GM12872 (cell line): ENCODE data around the gene CLC.

Experiments used
- TF ChIP-seq, protein P1 (sequence below): IDR thresholded peaks from 3 replicates; pipeline ENCODE4 v1.5.1; 2011; ENCODE audit warnings: low read depth, mild to moderate bottlenecking, low read length, moderate library complexity; ENCODE audit not compliant: insufficient read depth

CLC gene

DNA sequence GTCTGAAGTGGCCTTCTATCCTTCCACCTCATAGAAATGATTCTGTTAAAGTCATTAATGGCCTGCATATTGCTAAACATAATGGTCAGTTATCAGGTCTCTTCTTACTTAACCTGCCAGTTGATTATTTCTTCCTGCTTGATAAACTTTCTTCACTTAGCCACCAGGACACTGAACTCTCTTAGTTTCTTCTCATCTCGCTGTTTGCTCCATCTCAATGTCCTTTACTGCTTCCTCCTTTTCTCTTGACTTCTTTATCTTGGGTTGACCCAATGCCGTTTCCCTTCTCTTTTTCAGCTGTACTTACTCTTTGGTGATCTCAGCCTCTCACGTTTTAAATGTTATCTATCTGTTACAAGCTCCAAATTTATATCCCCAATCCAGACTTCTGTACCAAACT, 17.1 kb upstream of the CLC start:
- TF ChIP-seq, protein P1, sequence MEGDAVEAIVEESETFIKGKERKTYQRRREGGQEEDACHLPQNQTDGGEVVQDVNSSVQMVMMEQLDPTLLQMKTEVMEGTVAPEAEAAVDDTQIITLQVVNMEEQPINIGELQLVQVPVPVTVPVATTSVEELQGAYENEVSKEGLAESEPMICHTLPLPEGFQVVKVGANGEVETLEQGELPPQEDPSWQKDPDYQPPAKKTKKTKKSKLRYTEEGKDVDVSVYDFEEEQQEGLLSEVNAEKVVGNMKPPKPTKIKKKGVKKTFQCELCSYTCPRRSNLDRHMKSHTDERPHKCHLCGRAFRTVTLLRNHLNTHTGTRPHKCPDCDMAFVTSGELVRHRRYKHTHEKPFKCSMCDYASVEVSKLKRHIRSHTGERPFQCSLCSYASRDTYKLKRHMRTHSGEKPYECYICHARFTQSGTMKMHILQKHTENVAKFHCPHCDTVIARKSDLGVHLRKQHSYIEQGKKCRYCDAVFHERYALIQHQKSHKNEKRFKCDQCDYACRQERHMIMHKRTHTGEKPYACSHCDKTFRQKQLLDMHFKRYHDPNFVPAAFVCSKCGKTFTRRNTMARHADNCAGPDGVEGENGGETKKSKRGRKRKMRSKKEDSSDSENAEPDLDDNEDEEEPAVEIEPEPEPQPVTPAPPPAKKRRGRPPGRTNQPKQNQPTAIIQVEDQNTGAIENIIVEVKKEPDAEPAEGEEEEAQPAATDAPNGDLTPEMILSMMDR, result no peak

DNA sequence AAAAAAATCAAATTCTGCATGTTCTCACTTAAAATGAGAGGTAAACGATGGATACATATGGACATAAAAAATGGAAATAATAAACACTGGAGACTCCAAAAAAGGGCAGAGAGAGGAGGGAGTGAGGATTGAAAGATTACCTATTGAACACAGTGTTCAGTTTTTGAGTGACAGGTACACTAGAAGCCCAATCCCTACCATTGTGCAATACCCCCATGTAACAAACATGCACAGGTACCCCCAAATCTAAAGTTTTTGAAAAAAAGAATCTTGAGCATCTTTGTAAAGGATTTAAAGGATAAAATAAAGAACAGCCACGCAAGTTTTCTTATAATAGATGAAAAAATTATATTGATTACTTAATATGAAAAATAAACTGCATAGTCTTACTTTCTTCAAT, 16.7 kb upstream of the CLC start:
- TF ChIP-seq, protein P1, result no peak

- TF ChIP-seq, protein P1, result no peak
Observed at GRCh38 chr19:39752795-39753194, 15.0 kb upstream of the CLC start.

DNA sequence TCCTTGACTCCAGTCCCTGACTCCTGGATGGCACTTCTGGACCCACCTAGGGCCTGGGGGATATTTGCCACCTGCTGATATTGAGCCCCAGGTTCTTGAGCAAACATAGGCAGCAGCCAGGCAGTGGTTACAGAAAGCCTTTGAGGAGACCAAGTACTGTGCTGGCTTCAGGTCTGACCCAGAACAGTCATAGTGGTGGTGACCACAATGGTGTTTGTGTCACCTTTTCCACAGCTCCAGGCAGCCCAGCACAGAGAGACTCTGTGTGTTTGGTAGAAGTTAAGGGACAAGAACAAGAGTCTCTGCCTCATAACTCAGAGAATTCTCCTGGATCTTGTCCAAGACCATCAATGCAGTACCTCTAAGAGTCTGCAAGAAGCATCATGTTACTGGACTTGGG, 14.6 kb upstream of the CLC start:
- TF ChIP-seq, protein P1, result no peak

DNA sequence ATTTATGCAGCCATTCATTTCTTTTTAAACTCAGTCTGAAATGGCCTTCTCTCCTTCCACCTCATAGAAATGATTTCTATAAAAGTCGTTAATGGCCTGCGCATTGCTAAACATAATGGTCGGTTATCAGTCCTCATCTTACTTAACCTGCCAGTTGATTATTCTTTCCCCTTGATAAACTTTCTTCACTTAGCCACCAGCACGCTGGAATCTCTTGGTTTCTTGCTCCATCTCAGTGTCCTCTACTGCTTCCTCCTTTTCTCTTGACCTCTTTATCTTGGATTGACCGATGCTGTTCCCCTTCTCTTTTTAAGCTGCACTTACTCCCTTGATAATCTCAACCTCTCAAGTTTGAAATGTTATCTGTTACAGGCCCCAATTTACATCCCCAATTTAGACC, 12.2 kb upstream of the CLC start:
- TF ChIP-seq, protein P1, result no peak

DNA sequence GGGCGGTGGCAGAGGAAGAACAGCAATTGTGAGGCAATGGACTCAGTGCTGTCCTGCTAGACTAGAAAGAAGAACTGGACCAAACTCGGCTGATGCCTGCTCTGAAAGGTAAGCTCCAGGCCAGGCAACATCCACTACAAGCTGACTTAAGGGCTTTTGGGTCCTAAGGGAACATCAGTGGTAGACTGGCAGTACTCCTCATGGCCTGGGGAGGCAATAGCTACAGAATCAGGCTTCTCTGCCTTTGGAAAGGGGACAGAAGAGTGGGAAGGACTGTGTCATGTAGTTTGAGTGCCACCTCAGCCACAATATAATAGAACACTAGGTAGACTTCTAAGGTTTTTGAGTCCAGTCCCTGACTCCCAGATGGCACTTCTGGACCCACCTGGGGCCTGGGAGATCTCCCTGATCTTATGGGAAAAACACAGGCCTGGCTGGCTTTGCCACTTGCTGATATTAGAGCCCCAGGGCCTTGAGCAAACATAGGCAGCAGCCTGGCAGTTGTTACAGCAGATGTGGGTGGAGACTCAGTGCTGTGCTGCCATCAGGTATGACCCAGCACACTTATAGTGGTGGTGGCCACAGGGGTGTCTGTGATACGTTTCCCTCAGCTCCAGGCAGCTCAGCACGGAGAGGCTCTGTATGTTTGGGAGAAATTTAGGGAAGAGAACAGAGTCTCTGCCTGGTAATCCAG, 9.2 kb upstream of the CLC start:
- TF ChIP-seq, protein P1, result 0 out of 3 replicates have a peak, but pooled peaks have one; percentile 20

DNA sequence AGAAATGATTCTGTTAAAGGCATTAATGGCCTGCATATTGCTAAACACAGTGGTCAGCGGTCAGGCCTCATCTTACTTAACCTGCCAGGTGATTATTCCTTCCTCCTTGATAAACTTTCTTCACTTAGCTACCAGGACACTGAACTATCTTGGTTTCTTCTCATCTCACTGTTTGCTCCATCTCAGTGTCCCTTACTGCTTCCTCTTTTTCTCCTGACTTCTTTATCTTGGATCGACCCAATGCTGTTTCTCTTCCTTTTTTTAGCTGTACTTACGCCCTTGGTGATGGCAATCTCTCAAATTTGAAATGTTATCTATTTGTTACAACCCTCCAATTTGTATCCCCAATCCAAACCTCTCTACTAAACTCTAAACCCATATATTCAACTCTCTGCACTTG, 7.8 kb upstream of the CLC start:
- TF ChIP-seq, protein P1, result no peak
